ENCODE measurements around the gene CELF2.

Gene CELF2

GRCh38 chr10:11110539-11110938 lies 92.9 kb downstream of the CELF2 start:
- H3K27ac ChIP-seq, result no peak overlapping the region
- TF ChIP-seq CTCF (conservative IDR thresholded peaks at IDR 0.05), result no peak

- H3K27ac ChIP-seq, result no peak overlapping the region
- TF ChIP-seq CTCF (conservative IDR thresholded peaks at IDR 0.05), result no peak
Measured at GRCh38 chr10:11111490-11111889, 93.8 kb downstream of the CELF2 start.

GRCh38 chr10:11112718-11113117 lies 95.0 kb downstream of the CELF2 start:
- TF ChIP-seq CTCF (conservative IDR thresholded peaks at IDR 0.05), result no peak
- H3K27ac ChIP-seq, result no peak overlapping the region

GRCh38 chr10:11113156-11113555 lies 95.5 kb downstream of the CELF2 start:
- peak; percentile 48; the same call in 1 of the 2 replicates for TF ChIP-seq CTCF (conservative IDR thresholded peaks at IDR 0.05)
- H3K27ac ChIP-seq, result no peak overlapping the region

- H3K27ac ChIP-seq, result no peak overlapping the region
- TF ChIP-seq CTCF (conservative IDR thresholded peaks at IDR 0.05), result no peak
Measured at GRCh38 chr10:11114269-11114668, 96.6 kb downstream of the CELF2 start.

GRCh38 chr10:11115337-11115736 lies 97.7 kb downstream of the CELF2 start:
- no peak overlapping the region for H3K27ac ChIP-seq
- no peak for TF ChIP-seq CTCF (conservative IDR thresholded peaks at IDR 0.05)

GRCh38 chr10:11116361-11116760 lies 98.7 kb downstream of the CELF2 start:
- TF ChIP-seq CTCF (conservative IDR thresholded peaks at IDR 0.05), result no peak
- no peak overlapping the region for H3K27ac ChIP-seq

- H3K27ac ChIP-seq, result no peak overlapping the region
- no peak for TF ChIP-seq CTCF (conservative IDR thresholded peaks at IDR 0.05)
Measured at GRCh38 chr10:11116817-11117216, 99.1 kb downstream of the CELF2 start.
